WTC11 (cell line): ENCODE results near the gene INKA2. TPM values are rescaled to one million over a fixed set of nuclear protein-coding genes. Genes with fewer than 3 reads are reported as not detected.

Experiments used
- ATAC-seq: fragments of 200-7000 bp; cut with Tn5 transposase; 2 replicates; pipeline ENCODE4 v1.10.0; 2021; ENCODE audit warnings: mild to moderate bottlenecking, moderate library complexity
- CTCF ChIA-PET: fragments of 300-600 bp; sonication (Branson Sonifier 250); formaldehyde crosslinking; loops from one replicate; lab custom pipeline; 2021; ENCODE audit warnings: antibody characterized with exemption; lab: Charles Lee
- POLR2A ChIA-PET: fragments of 350-600 bp; sonication (Branson Sonifier 250); formaldehyde crosslinking; loops from one replicate; lab custom pipeline; 2021; ENCODE audit warnings: antibody characterized with exemption; lab: Charles Lee
- DNase-seq: peaks from one replicate; pipeline ENCODE4 v3.0.0; 2021; ENCODE audit warnings: low spot score
- H3K27ac Mint-ChIP-seq: 2 replicates; pipeline ENCODE4 v1.8.0; 2021; ENCODE audit warnings: mixed read lengths
- H3K27me3 Mint-ChIP-seq: 2 replicates; pipeline ENCODE4 v1.8.0; 2021; ENCODE audit warnings: low read depth, mild to moderate bottlenecking, moderate library complexity, mixed read lengths
- H3K36me3 Mint-ChIP-seq: 2 replicates; pipeline ENCODE4 v1.8.0; 2021; ENCODE audit warnings: mixed read lengths
- H3K4me1 Mint-ChIP-seq: 2 replicates; pipeline ENCODE4 v1.8.0; 2022; ENCODE audit warnings: mixed read lengths
- H3K4me3 Mint-ChIP-seq: 2 replicates; pipeline ENCODE4 v1.8.0; 2021; ENCODE audit warnings: mild to moderate bottlenecking, moderate library complexity, mixed read lengths
- H3K9me3 Mint-ChIP-seq: 2 replicates; pipeline ENCODE4 v1.8.0; 2021; ENCODE audit warnings: mixed read lengths
- ATF3 ChIP-seq: sonication (generic); formaldehyde crosslinking; conservative IDR thresholded peaks from 2 replicates; pipeline ENCODE4 v1.8.1; 2022; ENCODE audit warnings: mild to moderate bottlenecking, missing genetic modification reagents
- CDX4 ChIP-seq: fragments of 250-450 bp; sonication (Bioruptor Pico); IDR thresholded peaks from 2 replicates; pipeline ENCODE4 v1.9.0; 2021; ENCODE audit warnings: moderate library complexity, mild to moderate bottlenecking, inconsistent platforms, borderline replicate concordance
- ELF4 ChIP-seq: sonication (generic); formaldehyde crosslinking; IDR thresholded peaks from 2 replicates; pipeline ENCODE4 v1.8.1; 2022; ENCODE audit warnings: low read depth, mild to moderate bottlenecking, moderate library complexity, missing genetic modification reagents
- ESRRA ChIP-seq: sonication (generic); formaldehyde crosslinking; IDR thresholded peaks from 2 replicates; pipeline ENCODE4 v1.8.1; 2022; ENCODE audit warnings: mild to moderate bottlenecking, missing genetic modification reagents, borderline replicate concordance
- HMGXB4 ChIP-seq: sonication (generic); formaldehyde crosslinking; IDR thresholded peaks from 2 replicates; pipeline ENCODE4 v1.8.1; 2023; ENCODE audit warnings: mild to moderate bottlenecking, moderate library complexity, missing genetic modification reagents
- KAT7 ChIP-seq: sonication (generic); formaldehyde crosslinking; IDR thresholded peaks from 2 replicates; pipeline ENCODE4 v1.8.1; 2023; ENCODE audit warnings: missing genetic modification reagents, mild to moderate bottlenecking, borderline replicate concordance
- NFE2L1 ChIP-seq: sonication (generic); formaldehyde crosslinking; IDR thresholded peaks from 2 replicates; pipeline ENCODE4 v1.8.1; 2023; ENCODE audit warnings: missing genetic modification reagents
- NR2C2 ChIP-seq: sonication (generic); formaldehyde crosslinking; IDR thresholded peaks from 2 replicates; pipeline ENCODE4 v1.8.0; 2022; ENCODE audit warnings: mild to moderate bottlenecking, missing genetic modification reagents
- OVOL2 ChIP-seq: fragments of 250-450 bp; sonication (Bioruptor Pico); IDR thresholded peaks from 2 replicates; pipeline ENCODE4 v1.9.0; 2021; ENCODE audit warnings: mild to moderate bottlenecking, borderline replicate concordance
- PRDM15 ChIP-seq: sonication (generic); formaldehyde crosslinking; IDR thresholded peaks from 2 replicates; pipeline ENCODE4 v1.8.0; 2022; ENCODE audit warnings: missing genetic modification reagents
- PRRX2 ChIP-seq: fragments of 250-450 bp; sonication (Bioruptor Pico); IDR thresholded peaks from 2 replicates; pipeline ENCODE4 v1.8.0; 2021; ENCODE audit warnings: mild to moderate bottlenecking
- ZMAT4 ChIP-seq: fragments of 250-450 bp; sonication (Bioruptor Pico); IDR thresholded peaks from 2 replicates; pipeline ENCODE4 v1.9.0; 2021; ENCODE audit warnings: mild to moderate bottlenecking
- ZNF281 ChIP-seq: sonication (generic); formaldehyde crosslinking; IDR thresholded peaks from 2 replicates; pipeline ENCODE4 v1.8.0; 2023; ENCODE audit warnings: mild to moderate bottlenecking, missing genetic modification reagents
- ZSCAN18 ChIP-seq: fragments of 250-450 bp; sonication (Bioruptor Pico); IDR thresholded peaks from 2 replicates; pipeline ENCODE4 v2.1.2; 2022; ENCODE audit warnings: mild to moderate bottlenecking, moderate library complexity
- total RNA-seq: library from RNA; stranded (reverse); gene quantifications from 3 replicates; pipeline ENCODE4 v1.2.3, GENCODE V29; 2021

The INKA2 gene
- total RNA-seq, 1 experiment from 2014 or later, result 20.1 TPM

GRCh38 chr1:111761717-111762116, 22.5 kb upstream of the INKA2 start (continued):
- TF ChIP-seq ZNF281 (CRISPR knock-in tag), result no peak
- TF ChIP-seq CDX4, result no peak
- TF ChIP-seq HMGXB4, result no peak
- no peak for TF ChIP-seq KAT7 (CRISPR knock-in tag)
- TF ChIP-seq, all 79 proteins: peak for 0

- ATAC-seq (no peak), DNase-seq (no peak)
- ChIA-PET POLR2A (interaction anchor here (0.7 kb wide), 1 partner anchor 564 kb away, joined by 3 read pairs; no protein-coding TSS in a partner anchor), CTCF (interaction anchor here (0.6 to 2.4 kb wide), 4 partner anchors 9 to 250 kb away, joined by 3 to 8 read pairs (median 4); no protein-coding TSS in a partner anchor)
- Mint-ChIP-seq H3K4me3 (peak overlapping the region; percentile 32), H3K9me3 (no peaks in the 10 kb centered on the region), H3K27me3 (no peaks in the 10 kb centered on the region; the same call in 1 of the 2 replicates), H3K4me1 (peaks cover 19% of the 10 kb centered on the region), H3K36me3 (peaks cover 40% of the 10 kb centered on the region), H3K27ac (peak overlapping the region; percentile 66; the same call in 1 of the 2 replicates)
- TF ChIP-seq NR2C2 (no peak), ZSCAN18 (CRISPR knock-in tag) (no peak), ZMAT4 (no peak), ESRRA (CRISPR knock-in tag) (no peak), PRDM15 (CRISPR knock-in tag) (no peak), ELF4 (CRISPR knock-in tag) (no peak)
Measured at GRCh38 chr1:111758373-111758772, 19.2 kb upstream of the INKA2 start.

- 0 out of 2 replicates have a peak overlapping the region, but pooled peaks have one; percentile 15 for H3K27ac Mint-ChIP-seq
- H3K36me3 Mint-ChIP-seq, result peaks cover 22% of the 10 kb centered on the region
- ATAC-seq, result peak; percentile 3
- DNase-seq, result no peak
- H3K4me1 Mint-ChIP-seq, result peaks cover 19% of the 10 kb centered on the region
- no peaks in the 10 kb centered on the region for H3K9me3 Mint-ChIP-seq
- ChIA-PET CTCF (interaction anchor here (0.6 to 2.9 kb wide), 8 partner anchors 11 to 274 kb away, joined by 3 to 16 read pairs (median 5); no protein-coding TSS in a partner anchor), POLR2A (interaction anchor here (1.9 to 2.1 kb wide), 2 partner anchors 17 to 41 kb away, joined by 4 to 6 read pairs; partner anchors contain the start of gene INKA2)
- peak overlapping the region; percentile 97 for H3K4me3 Mint-ChIP-seq
- TF ChIP-seq NFE2L1 (no peak), OVOL2 (CRISPR knock-in tag) (no peak), NR2C2 (no peak), PRRX2 (CRISPR knock-in tag) (no peak), ATF3 (CRISPR knock-in tag) (no peak)
- H3K27me3 Mint-ChIP-seq, result peaks cover 7% of the 10 kb centered on the region
Measured at GRCh38 chr1:111756124-111756513, 16.9 kb upstream of the INKA2 start.
